Adrenal gland (tissue), 12 donors: ENCODE measurements around the gene CYSRT1. TPM values are rescaled to one million over a fixed set of nuclear protein-coding genes. Genes with fewer than 3 reads are reported as not detected.

Source experiments
- DNase-seq, 7 donors: peaks; one replicate each; pipeline ENCODE4 v3.0.0-alpha.2; 2019 to 2020
- H3K27ac ChIP-seq, 5 donors: fragments of 200-600 bp; sonication (generic) in 4 of 5; 1 replicate in 3 of 5; 2 replicates in 2 of 5; pipeline versions ENCODE4 v1.5.1 to v1.8.0; 2016 to 2020; ENCODE audit warnings: mild to moderate bottlenecking in 1 of 5
- H3K27me3 ChIP-seq: fragments of 200-600 bp; 2 replicates; pipeline ENCODE4 v1.8.0; 2021
- H3K36me3 ChIP-seq, 2 donors: fragments of 200-600 bp; replicated peaks in 1 of 2; 1 replicate in 1 of 2; 2 replicates in 1 of 2; pipeline versions ENCODE4 v1.5.1 to v1.8.0; 2018 to 2022
- H3K4me1 ChIP-seq, 2 donors: fragments of 200-600 bp; replicated peaks in 1 of 2; 1 replicate in 1 of 2; 2 replicates in 1 of 2; pipeline versions ENCODE4 v1.5.1 to v1.8.0; 2018 to 2021
- H3K4me3 ChIP-seq, 4 donors: fragments of 200-600 bp; sonication (generic) in 3 of 4; one replicate each; pipeline ENCODE4 v1.5.1; 2016 to 2018
- H3K9me3 ChIP-seq, 3 donors: fragments of 200-600 bp; sonication (generic) in 1 of 3; replicated peaks in 1 of 3; 1 replicate in 2 of 3; 2 replicates in 1 of 3; pipeline versions ENCODE4 v1.5.1 to v1.8.0; 2016 to 2021
- POLR2A ChIP-seq, 2 donors: fragments of 450-650 bp; IDR thresholded peaks; one replicate each; pipeline ENCODE4 v1.6.1; 2017; ENCODE audit warnings: antibody characterized with exemption in 2 of 2, mild to moderate bottlenecking in 2 of 2, moderate library complexity in 1 of 2
- WGBS, 4 donors: extraction: QIAGEN DNeasy Blood & Tissue Kit in 2 of 4; methylation state at CpG; one replicate each; pipeline versions ENCODE4 v1.1.5 to v1.1.7; 2013 to 2017; 5-methylcytosine and 5-hydroxymethylcytosine counted together
- intact Hi-C, 2 donors: fragments of 100-400 bp; cut with DNase I; formaldehyde crosslinking; loops; one replicate each; pipeline versions ENCODE4 v1.14.1 to v1.15.0; 2022 to 2023
- polyA plus RNA-seq, 3 donors: library from polyadenylated mRNA; stranded (reverse); fragments of 200-250 nt in 2 of 3; fragments of 350-450 nt in 1 of 3; fragmentation: Illumina TruSeq in 1 of 3; extraction: RNeasy Lipid Tissue Mini Kit (QIAGEN cat#74804) in 1 of 3; gene quantifications; one replicate each; pipeline ENCODE4 v1.2.3, GENCODE V29; 2013 to 2014
- total RNA-seq, 9 donors: library from RNA; depleted of rRNA in 4 of 9; stranded (reverse); fragments of >200 nt in 4 of 9; fragments of 120-200 nt in 1 of 9; fragmentation: NEBNext Ultra II Directional in 1 of 9; extraction: Animal tissue kit (Norgen Biotek cat#: 25700) in 1 of 9; gene quantifications; one replicate each; pipeline versions ENCODE4 v1.1.0 to v1.2.4, GENCODE V29; 2013 to 2023
- TF ChIP-seq, protein P1 (sequence below), 6 experiments: fragments of 450-650 bp in 4 of 6; fragments of 200-600 bp in 2 of 6; sonication (generic) in 1 of 6; IDR thresholded peaks; 1 replicate in 5 of 6; 2 replicates in 1 of 6; pipeline versions ENCODE4 v1.5.1 to v1.8.0; 2016 to 2021; ENCODE audit warnings: antibody characterized with exemption in 6 of 6, mild to moderate bottlenecking in 2 of 6, moderate library complexity in 1 of 6
- donor health status: healthy with polysubstance abuse.
- donor health status: Bipolar disorder and iron deficiency.
- donor health status: DM: yes; HTN: yes; CAD: no.
- donor health status: DM: no; HTN: no; CAD: no.
- donor health status: DM: no; HTN: no; CAD: no.
- donor health status: DM: yes; HTN: yes; CAD: no.

CYSRT1 gene
- total and polyA plus RNA-seq, 12 donors, result 0.56 to 4.6 (median 1.7) TPM; not detected in 1

DNA sequence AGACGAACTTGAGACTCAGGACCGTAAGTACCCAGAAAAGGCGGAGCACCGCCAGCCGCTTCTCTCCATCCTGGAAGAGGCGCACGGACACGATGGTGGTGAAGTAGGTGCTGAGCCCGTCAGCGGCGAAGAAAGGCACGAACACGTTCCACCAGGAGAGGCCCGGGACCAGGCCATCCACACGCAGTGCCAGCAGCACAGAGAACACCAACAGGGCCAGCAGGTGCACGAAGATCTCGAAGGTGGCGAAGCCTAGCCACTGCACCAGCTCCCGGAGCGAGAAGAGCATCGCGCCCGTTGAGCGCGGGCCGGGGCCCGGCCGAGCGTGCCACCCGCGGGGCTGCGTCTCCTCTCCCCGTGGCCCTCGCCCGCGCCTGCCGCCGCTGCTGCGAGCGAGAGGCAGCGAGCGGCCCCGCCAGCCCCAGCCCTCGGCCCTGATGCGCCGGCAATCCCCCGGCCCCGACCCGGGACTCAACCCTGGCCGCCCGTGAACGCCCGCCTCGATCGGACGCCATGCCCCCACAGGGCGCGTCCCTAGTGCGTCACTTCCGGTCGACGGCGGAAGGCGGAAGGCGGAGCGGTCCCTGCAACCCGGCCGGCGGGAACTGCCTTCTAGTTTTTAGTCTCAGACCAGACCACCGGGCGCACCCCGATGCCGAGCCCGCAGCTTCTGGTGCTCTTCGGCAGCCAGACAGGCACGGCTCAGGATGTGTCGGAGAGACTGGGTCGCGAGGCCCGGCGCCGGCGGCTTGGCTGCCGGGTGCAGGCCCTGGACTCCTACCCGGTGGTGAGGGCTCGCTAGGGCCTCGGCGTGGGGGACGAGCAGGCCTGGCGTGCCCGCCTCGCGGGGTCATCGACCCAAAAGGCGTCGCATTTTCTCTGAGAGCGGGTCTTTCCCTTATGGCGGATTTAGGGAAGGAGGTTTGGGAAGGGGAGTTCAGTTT, 19.6 kb upstream of the CYSRT1 start, which contains the start of the genes NDOR1 and TMEM203:
Gene NDOR1, plus strand, starts transcription at position 575 of the 944 bp plus-strand sequence. Its CDS starts 78 bp downstream, at position 653.
Gene TMEM203, minus strand, starts transcription at position 523 of the 944 bp plus-strand sequence. Its CDS starts 234 bp downstream, at position 289.
- intact Hi-C loops, result no loop called here
- Histone ChIP-seq H3K4me3 (peak within 1 kb of the TSS; percentile 44 to 98 (median 76)), H3K4me1 (peaks cover 15 to 47% of the 10 kb centered on the region in 2 donors), H3K36me3 (no peaks in the 10 kb centered on the region), H3K27me3 (no peaks in the 10 kb centered on the region), H3K9me3 (no peaks in the 10 kb centered on the region), H3K27ac (peak within 1 kb of the TSS in 4 of 5 donors; percentile 70 to 97 (median 78))
- TF ChIP-seq, protein P1, sequence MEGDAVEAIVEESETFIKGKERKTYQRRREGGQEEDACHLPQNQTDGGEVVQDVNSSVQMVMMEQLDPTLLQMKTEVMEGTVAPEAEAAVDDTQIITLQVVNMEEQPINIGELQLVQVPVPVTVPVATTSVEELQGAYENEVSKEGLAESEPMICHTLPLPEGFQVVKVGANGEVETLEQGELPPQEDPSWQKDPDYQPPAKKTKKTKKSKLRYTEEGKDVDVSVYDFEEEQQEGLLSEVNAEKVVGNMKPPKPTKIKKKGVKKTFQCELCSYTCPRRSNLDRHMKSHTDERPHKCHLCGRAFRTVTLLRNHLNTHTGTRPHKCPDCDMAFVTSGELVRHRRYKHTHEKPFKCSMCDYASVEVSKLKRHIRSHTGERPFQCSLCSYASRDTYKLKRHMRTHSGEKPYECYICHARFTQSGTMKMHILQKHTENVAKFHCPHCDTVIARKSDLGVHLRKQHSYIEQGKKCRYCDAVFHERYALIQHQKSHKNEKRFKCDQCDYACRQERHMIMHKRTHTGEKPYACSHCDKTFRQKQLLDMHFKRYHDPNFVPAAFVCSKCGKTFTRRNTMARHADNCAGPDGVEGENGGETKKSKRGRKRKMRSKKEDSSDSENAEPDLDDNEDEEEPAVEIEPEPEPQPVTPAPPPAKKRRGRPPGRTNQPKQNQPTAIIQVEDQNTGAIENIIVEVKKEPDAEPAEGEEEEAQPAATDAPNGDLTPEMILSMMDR (IDR thresholded peaks at IDR 0.05), result no peak
- peak in 1 of 2 donors; percentile 61 for TF ChIP-seq POLR2A (IDR thresholded peaks at IDR 0.05)
- DNase-seq, result peak; percentile 88 to 95 (median 93)
- WGBS, 4 donors, result 0 to 1% (median 0%) methylated on average over 10 to 98 of the region's 98 CpGs

DNA sequence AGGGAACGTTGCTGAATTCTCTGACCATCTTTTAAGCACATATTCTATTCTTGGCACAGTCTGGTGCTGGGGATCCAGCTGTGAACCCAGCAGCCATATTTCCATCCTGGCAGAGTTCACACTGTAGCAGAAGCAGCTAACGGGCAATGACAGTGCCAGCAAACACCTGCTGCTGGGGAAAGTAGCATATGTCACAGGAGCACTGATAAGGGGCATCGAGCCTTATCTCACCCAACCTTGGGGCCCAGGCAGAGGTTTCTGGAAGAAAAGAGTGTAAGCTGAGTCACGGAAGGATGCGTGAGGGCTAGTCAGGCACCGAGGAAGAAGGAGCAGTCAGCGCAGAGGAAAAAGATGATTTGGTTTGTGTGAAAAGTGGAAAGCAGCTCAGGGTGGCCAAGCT, 18.4 kb upstream of the CYSRT1 start:
- intact Hi-C loops, result no loop called here
- 69 to 77% (median 74%) methylated on average over 7 of the region's 7 CpGs for WGBS, 4 donors

DNA sequence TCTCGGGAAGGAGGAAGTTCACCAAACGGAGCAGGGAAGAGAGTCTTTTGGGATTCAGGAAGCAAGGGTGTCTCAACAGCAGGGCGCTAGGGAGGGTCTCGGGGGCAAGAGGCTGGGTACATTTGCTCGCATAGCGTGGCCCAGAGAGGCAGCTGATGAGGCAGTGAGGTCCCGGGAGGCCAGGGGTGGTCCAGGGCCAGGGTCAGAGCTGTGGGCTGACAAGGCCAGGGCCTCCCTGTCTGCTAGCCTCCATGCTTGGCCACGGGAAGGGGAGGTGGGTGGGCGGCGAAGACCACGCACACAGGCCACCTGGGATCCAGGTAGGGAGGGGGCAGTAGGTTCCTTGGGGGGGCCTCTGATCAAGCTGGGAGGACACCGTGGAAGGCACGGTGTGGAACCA, 13.4 kb upstream of the CYSRT1 start:
- intact Hi-C loops, result no loop called here
- Histone ChIP-seq H3K27ac (no peak overlapping the region), H3K4me1 (peaks cover 0 to 5% of the 10 kb centered on the region in 2 donors), H3K27me3 (no peaks in the 10 kb centered on the region), H3K4me3 (no peak overlapping the region), H3K9me3 (no peaks in the 10 kb centered on the region), H3K36me3 (no peaks in the 10 kb centered on the region)
- 78 to 88% (median 82%) methylated on average over 7 to 13 of the region's 13 CpGs for WGBS, 4 donors
- DNase-seq, result no peak
- TF ChIP-seq POLR2A (IDR thresholded peaks at IDR 0.05), result no peak
- TF ChIP-seq, protein P1 (IDR thresholded peaks at IDR 0.05), result no peak

More for the DNA sequence above, 18.4 kb upstream of the CYSRT1 start:
- Histone ChIP-seq H3K36me3 (no peaks in the 10 kb centered on the region), H3K4me3 (peak overlapping the region in 1 of 4 donors; percentile 98), H3K4me1 (peaks cover 9 to 41% of the 10 kb centered on the region in 2 donors), H3K27ac (no peak overlapping the region), H3K9me3 (no peaks in the 10 kb centered on the region), H3K27me3 (no peaks in the 10 kb centered on the region)
- DNase-seq, result no peak
- TF ChIP-seq, protein P1 (IDR thresholded peaks at IDR 0.05), result no peak
- no peak for TF ChIP-seq POLR2A (IDR thresholded peaks at IDR 0.05)

DNA sequence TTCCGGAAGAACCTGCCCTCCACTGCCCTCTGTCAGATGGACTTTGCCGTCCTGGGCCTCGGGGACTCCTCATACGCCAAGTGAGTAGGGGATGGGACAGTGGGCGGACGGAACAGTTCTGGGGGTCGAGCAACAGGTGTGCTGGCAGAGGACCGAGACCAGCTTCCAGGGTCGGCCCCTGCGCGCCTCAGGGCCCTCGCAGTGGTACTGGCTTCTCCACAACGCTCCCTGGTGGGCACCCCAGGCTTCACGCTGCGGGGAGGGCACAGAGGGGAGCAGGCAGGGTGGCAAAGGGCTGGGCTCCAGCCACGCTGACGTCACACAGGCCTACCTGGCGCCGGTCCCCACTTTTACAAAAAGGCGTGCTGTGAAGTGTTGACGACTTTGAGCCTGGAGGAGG, 12.5 kb upstream of the CYSRT1 start:
- intact Hi-C loops, result no loop called here
- WGBS, 4 donors, result 84 to 85% (median 84%) methylated on average over 13 to 21 of the region's 21 CpGs
- no peak overlapping the region for H3K4me3 ChIP-seq

More for the DNA sequence above, 12.5 kb upstream of the CYSRT1 start:
- H3K4me1 ChIP-seq, result peaks cover 0 to under 1% of the 10 kb centered on the region in 2 donors
- no peaks in the 10 kb centered on the region for H3K36me3 ChIP-seq
- no peak overlapping the region for H3K27ac ChIP-seq
- TF ChIP-seq POLR2A (IDR thresholded peaks at IDR 0.05), result no peak
- TF ChIP-seq, protein P1 (IDR thresholded peaks at IDR 0.05), result no peak
- no peaks in the 10 kb centered on the region for H3K9me3 ChIP-seq
- no peaks in the 10 kb centered on the region for H3K27me3 ChIP-seq
- no peak for DNase-seq
